C4-2B (cell line): ENCODE results near the gene MCF2.

Experiments
- H3K27ac ChIP-seq: fragments of 450-650 bp; 2 replicates; pipeline ENCODE4 v1.5.1; 2017
- CTCF ChIP-seq: fragments of 450-650 bp; conservative IDR thresholded peaks from 2 replicates; pipeline ENCODE4 v1.5.1; 2017; ENCODE audit warnings: mild to moderate bottlenecking
- ZFX ChIP-seq: fragments of 450-650 bp; IDR thresholded peaks from 2 replicates; pipeline ENCODE4 v1.6.1; 2017

Gene MCF2

GRCh38 chrX:139725720-139726119 lies 17.8 kb upstream of the MCF2 start:
- H3K27ac ChIP-seq = no peak overlapping the region
- TF ChIP-seq ZFX (no peak), CTCF (no peak)

GRCh38 chrX:139724626-139725025 lies 16.7 kb upstream of the MCF2 start:
- TF ChIP-seq CTCF = no peak
- no peak for TF ChIP-seq ZFX
- H3K27ac ChIP-seq = no peak overlapping the region

- H3K27ac ChIP-seq = no peak overlapping the region
- no peak for TF ChIP-seq CTCF
- no peak for TF ChIP-seq ZFX
Measured at GRCh38 chrX:139720979-139721378, 13.0 kb upstream of the MCF2 start.

GRCh38 chrX:139720136-139720535 lies 12.2 kb upstream of the MCF2 start:
- no peak overlapping the region for H3K27ac ChIP-seq
- TF ChIP-seq CTCF (no peak), ZFX (no peak)

GRCh38 chrX:139702658-139703057 lies 5.3 kb downstream of the MCF2 start:
- TF ChIP-seq ZFX (no peak), CTCF (no peak)
- H3K27ac ChIP-seq = no peak overlapping the region

GRCh38 chrX:139692908-139693307 lies 15.1 kb downstream of the MCF2 start:
- TF ChIP-seq CTCF (no peak), ZFX (no peak)
- H3K27ac ChIP-seq = no peak overlapping the region

- no peak overlapping the region for H3K27ac ChIP-seq
- TF ChIP-seq CTCF (no peak), ZFX (no peak)
Measured at GRCh38 chrX:139692506-139692849, 15.5 kb downstream of the MCF2 start.
